HCT116 (cell line): Measurements from ENCODE around the gene GPANK1. TPM values are rescaled to one million over a fixed set of nuclear protein-coding genes. Genes with fewer than 3 reads are reported as not detected.

Experiments
- ATAC-seq: fragments of 200-7000 bp; cut with Tn5 transposase; 2 replicates; pipeline ENCODE4 v1.9.1; 2020; ENCODE audit warnings: mild to moderate bottlenecking, moderate library complexity
- BruUV-seq: library from RNA; stranded (reverse); fragments of 400-500 nt; replicated peaks from 2 replicates; lab custom pipeline; 2021; lab: Mats Ljungman, UMichigan
- CTCF ChIA-PET: fragments of 300-600 bp; sonication (Branson Sonifier 250); formaldehyde crosslinking; loops from one replicate; lab custom pipeline; 2021; ENCODE audit warnings: antibody characterized with exemption; lab: Charles Lee
- POLR2A ChIA-PET: fragments of 300-600, 350-600 bp; sonication (Branson Sonifier 250); formaldehyde crosslinking; loops from one replicate; lab custom pipeline; 2021; ENCODE audit warnings: antibody characterized with exemption; lab: Charles Lee
- RAD21 ChIA-PET, 2 experiments: fragments of 300-600 bp; sonication (Branson Sonifier 250); formaldehyde crosslinking; loops; one replicate each; lab custom pipeline; 2023; ENCODE audit warnings: low total read pairs in 2 of 2; ENCODE audit not compliant: uncharacterized antibody in 2 of 2, unreplicated experiment in 2 of 2, low non-redundant PET in 1 of 2; lab: Charles Lee
- DNase-seq: peaks from one replicate; pipeline ENCODE4 v3.0.0-alpha.2; 2010; ENCODE audit warnings: low read depth, low spot score
- H2AFZ ChIP-seq: fragments of 200-600 bp; shearing (Covaris generic), sonication (generic); 2 replicates; pipeline ENCODE4 v1.6.1; 2017; ENCODE audit warnings: low read depth, mixed run types, mixed read lengths, antibody characterized with exemption, low read length; ENCODE audit not compliant: poor library complexity, severe bottlenecking
- H3K27ac ChIP-seq: 2 replicates; pipeline ENCODE4 v1.5.1; 2012; ENCODE audit warnings: low read depth, low read length
- H3K27me3 ChIP-seq: fragments of 200-600 bp; sonication (generic); 2 replicates; pipeline ENCODE4 v1.6.1; 2016; ENCODE audit warnings: mixed run types, low read length, mixed read lengths; ENCODE audit not compliant: insufficient read depth
- H3K36me3 ChIP-seq, 2 experiments: fragments of 200-500 bp in 1 of 2; fragments of 200-600 bp in 1 of 2; sonication (Bioruptor generic) in 1 of 2; sonication (generic) in 1 of 2; 2 replicates each; pipeline versions ENCODE4 v1.5.1 to v1.6.1; 2014 to 2016; ENCODE audit warnings: low read length in 2 of 2, inconsistent platforms in 1 of 2, mixed read lengths in 1 of 2, mixed run types in 1 of 2; ENCODE audit not compliant: insufficient read depth in 2 of 2, control insufficient read depth in 1 of 2
- H3K4me1 ChIP-seq, 2 experiments: fragments of 200-600 bp in 1 of 2; sonication (generic) in 1 of 2; 2 replicates each; pipeline versions ENCODE4 v1.5.1 to v1.6.1; 2012 to 2017; ENCODE audit warnings: low read length in 2 of 2, inconsistent platforms in 1 of 2, mild to moderate bottlenecking in 1 of 2, mixed read lengths in 1 of 2, mixed run types in 1 of 2, moderate library complexity in 1 of 2; ENCODE audit not compliant: insufficient read depth in 2 of 2, control insufficient read depth in 1 of 2
- H3K4me2 ChIP-seq: fragments of 200-600 bp; sonication (generic); 2 replicates; pipeline ENCODE4 v1.6.1; 2017; ENCODE audit warnings: mixed run types, low read length, mixed read lengths
- H3K4me3 ChIP-seq, 2 experiments: fragments of 200-600 bp in 1 of 2; sonication (generic) in 1 of 2; replicated peaks in 1 of 2; 2 replicates each; pipeline ENCODE4 v1.5.1; 2011 to 2016; ENCODE audit warnings: low read length in 2 of 2, control low read depth in 1 of 2, low read depth in 1 of 2, mild to moderate bottlenecking in 1 of 2, mixed read lengths in 1 of 2, mixed run types in 1 of 2
- H3K79me2 ChIP-seq: fragments of 200-600 bp; sonication (generic); 2 replicates; pipeline ENCODE4 v1.6.1; 2017; ENCODE audit warnings: mild to moderate bottlenecking, mixed run types, low read length, moderate library complexity, mixed read lengths; ENCODE audit not compliant: insufficient read depth
- H3K9ac ChIP-seq: fragments of 200-600 bp; sonication (generic); 2 replicates; pipeline ENCODE4 v1.6.1; 2016; ENCODE audit warnings: low read length, mixed read lengths
- H3K9me2 ChIP-seq: fragments of 200-600 bp; sonication (generic), shearing (Covaris generic); 2 replicates; pipeline ENCODE4 v1.6.1; 2017; ENCODE audit warnings: mixed run types, mild to moderate bottlenecking, moderate library complexity; ENCODE audit not compliant: insufficient read depth
- H3K9me3 ChIP-seq, 2 experiments: fragments of 200-500 bp in 1 of 2; fragments of 200-600 bp in 1 of 2; sonication (Bioruptor generic) in 1 of 2; sonication (generic) in 1 of 2; 2 replicates each; pipeline ENCODE4 v1.6.1; 2014 to 2017; ENCODE audit warnings: low read length in 2 of 2, mixed read lengths in 2 of 2, inconsistent platforms in 1 of 2, low read depth in 1 of 2, mild to moderate bottlenecking in 1 of 2, mixed run types in 1 of 2, moderate library complexity in 1 of 2; ENCODE audit not compliant: control insufficient read depth in 1 of 2, insufficient read depth in 1 of 2
- H4K20me1 ChIP-seq: fragments of 200-600 bp; sonication (generic), shearing (Covaris generic); 2 replicates; pipeline ENCODE4 v1.6.1; 2017; ENCODE audit warnings: mixed run types, mild to moderate bottlenecking, moderate library complexity; ENCODE audit not compliant: insufficient read depth
- CBX3 ChIP-seq: IDR thresholded peaks from 2 replicates; pipeline ENCODE4 v1.6.1; 2012; ENCODE audit warnings: low read depth
- ELF1 ChIP-seq: IDR thresholded peaks from 2 replicates; pipeline ENCODE4 v1.6.1; 2012; ENCODE audit warnings: low read depth, borderline replicate concordance
- EZH2 ChIP-seq: fragments of 200-600 bp; sonication (generic); IDR thresholded peaks from 2 replicates; pipeline ENCODE4 v1.6.1; 2017; ENCODE audit warnings: antibody characterized with exemption, mixed run types
- EZH2phosphoT487 ChIP-seq: fragments of 200-600 bp; IDR thresholded peaks from 2 replicates; pipeline ENCODE4 v1.6.1; 2018; ENCODE audit warnings: antibody characterized with exemption, borderline replicate concordance
- FOSL1 ChIP-seq: IDR thresholded peaks from 2 replicates; pipeline ENCODE4 v1.6.1; 2012; ENCODE audit warnings: low read depth
- MAX ChIP-seq: IDR thresholded peaks from 2 replicates; pipeline ENCODE4 v1.6.1; 2012
- RAD21 ChIP-seq: IDR thresholded peaks from 2 replicates; pipeline ENCODE4 v1.6.1; 2012; ENCODE audit warnings: low read depth, mild to moderate bottlenecking
- YY1 ChIP-seq: IDR thresholded peaks from 2 replicates; pipeline ENCODE4 v1.6.1; 2011; ENCODE audit warnings: low read length, low read depth, moderate library complexity, mild to moderate bottlenecking; ENCODE audit not compliant: insufficient replicate concordance; ENCODE audit errors: extremely low read depth
- ZFX ChIP-seq: fragments of 450-650 bp; IDR thresholded peaks from 2 replicates; pipeline ENCODE4 v1.6.1; 2017
- ZNF274 ChIP-seq: fragments of 200-500 bp; sonication (Bioruptor generic); IDR thresholded peaks from 2 replicates; pipeline ENCODE4 v1.6.1; 2014; ENCODE audit warnings: mild to moderate bottlenecking, low read depth, low read length, inconsistent platforms
- intact Hi-C: fragments of 100-400 bp; cut with micrococcal nuclease; formaldehyde crosslinking; loops from 2 replicates; pipeline ENCODE4 v1.10.0; 2022
- total RNA-seq: library from RNA; stranded (reverse); gene quantifications from one replicate; pipeline ENCODE4 v1.2.1, GENCODE V29; 2021; ENCODE audit not compliant: unreplicated experiment
- TF ChIP-seq, protein P1 (sequence below): IDR thresholded peaks from 2 replicates; pipeline ENCODE4 v1.6.1; 2012; ENCODE audit warnings: low read depth
- TF ChIP-seq, protein P2 (sequence below): IDR thresholded peaks from 2 replicates; pipeline ENCODE4 v1.6.1; 2012
- TF ChIP-seq, protein P3 (sequence below): IDR thresholded peaks from 2 replicates; pipeline ENCODE4 v1.6.1; 2011; ENCODE audit warnings: mild to moderate bottlenecking, low read length, moderate library complexity; ENCODE audit not compliant: insufficient replicate concordance; ENCODE audit errors: extremely low read depth

GPANK1 gene
- total RNA-seq, 1 experiment from 2014 or later = 14.8 TPM

DNA sequence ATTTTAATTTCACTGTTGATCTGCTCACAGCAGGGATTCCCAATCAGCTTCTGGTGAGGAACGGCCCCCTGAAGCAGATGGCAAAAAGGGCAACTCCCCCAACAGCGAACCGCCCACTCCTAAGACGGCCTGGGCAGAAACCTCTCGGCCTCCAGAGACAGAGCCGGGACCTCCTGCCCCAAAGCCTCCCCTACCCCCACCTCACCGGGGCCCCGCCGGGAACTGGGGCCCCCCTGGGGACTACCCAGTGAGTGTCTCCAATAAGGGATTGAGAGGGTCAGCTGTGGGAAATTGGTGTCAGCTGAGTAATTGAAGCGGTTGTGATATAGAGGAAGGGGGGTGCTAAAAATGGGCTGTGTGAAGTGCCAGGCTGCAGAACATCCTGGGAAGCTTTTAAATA is 37.8 kb downstream of the GPANK1 start:
- H3K9me3 ChIP-seq = no peaks in the 10 kb centered on the region
- no peak overlapping the region for H3K4me3 ChIP-seq
- TF ChIP-seq ZFX = no peak
- TF ChIP-seq YY1 = no peak
- TF ChIP-seq FOSL1 = no peak
- TF ChIP-seq ZNF274 = no peak
- no peak for TF ChIP-seq MAX
- no peak for TF ChIP-seq ELF1
- TF ChIP-seq, protein P1, sequence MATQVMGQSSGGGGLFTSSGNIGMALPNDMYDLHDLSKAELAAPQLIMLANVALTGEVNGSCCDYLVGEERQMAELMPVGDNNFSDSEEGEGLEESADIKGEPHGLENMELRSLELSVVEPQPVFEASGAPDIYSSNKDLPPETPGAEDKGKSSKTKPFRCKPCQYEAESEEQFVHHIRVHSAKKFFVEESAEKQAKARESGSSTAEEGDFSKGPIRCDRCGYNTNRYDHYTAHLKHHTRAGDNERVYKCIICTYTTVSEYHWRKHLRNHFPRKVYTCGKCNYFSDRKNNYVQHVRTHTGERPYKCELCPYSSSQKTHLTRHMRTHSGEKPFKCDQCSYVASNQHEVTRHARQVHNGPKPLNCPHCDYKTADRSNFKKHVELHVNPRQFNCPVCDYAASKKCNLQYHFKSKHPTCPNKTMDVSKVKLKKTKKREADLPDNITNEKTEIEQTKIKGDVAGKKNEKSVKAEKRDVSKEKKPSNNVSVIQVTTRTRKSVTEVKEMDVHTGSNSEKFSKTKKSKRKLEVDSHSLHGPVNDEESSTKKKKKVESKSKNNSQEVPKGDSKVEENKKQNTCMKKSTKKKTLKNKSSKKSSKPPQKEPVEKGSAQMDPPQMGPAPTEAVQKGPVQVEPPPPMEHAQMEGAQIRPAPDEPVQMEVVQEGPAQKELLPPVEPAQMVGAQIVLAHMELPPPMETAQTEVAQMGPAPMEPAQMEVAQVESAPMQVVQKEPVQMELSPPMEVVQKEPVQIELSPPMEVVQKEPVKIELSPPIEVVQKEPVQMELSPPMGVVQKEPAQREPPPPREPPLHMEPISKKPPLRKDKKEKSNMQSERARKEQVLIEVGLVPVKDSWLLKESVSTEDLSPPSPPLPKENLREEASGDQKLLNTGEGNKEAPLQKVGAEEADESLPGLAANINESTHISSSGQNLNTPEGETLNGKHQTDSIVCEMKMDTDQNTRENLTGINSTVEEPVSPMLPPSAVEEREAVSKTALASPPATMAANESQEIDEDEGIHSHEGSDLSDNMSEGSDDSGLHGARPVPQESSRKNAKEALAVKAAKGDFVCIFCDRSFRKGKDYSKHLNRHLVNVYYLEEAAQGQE = no peak
- no peak for TF ChIP-seq CBX3
- TF ChIP-seq, protein P2, sequence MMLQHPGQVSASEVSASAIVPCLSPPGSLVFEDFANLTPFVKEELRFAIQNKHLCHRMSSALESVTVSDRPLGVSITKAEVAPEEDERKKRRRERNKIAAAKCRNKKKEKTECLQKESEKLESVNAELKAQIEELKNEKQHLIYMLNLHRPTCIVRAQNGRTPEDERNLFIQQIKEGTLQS = no peak
- TF ChIP-seq, protein P3, sequence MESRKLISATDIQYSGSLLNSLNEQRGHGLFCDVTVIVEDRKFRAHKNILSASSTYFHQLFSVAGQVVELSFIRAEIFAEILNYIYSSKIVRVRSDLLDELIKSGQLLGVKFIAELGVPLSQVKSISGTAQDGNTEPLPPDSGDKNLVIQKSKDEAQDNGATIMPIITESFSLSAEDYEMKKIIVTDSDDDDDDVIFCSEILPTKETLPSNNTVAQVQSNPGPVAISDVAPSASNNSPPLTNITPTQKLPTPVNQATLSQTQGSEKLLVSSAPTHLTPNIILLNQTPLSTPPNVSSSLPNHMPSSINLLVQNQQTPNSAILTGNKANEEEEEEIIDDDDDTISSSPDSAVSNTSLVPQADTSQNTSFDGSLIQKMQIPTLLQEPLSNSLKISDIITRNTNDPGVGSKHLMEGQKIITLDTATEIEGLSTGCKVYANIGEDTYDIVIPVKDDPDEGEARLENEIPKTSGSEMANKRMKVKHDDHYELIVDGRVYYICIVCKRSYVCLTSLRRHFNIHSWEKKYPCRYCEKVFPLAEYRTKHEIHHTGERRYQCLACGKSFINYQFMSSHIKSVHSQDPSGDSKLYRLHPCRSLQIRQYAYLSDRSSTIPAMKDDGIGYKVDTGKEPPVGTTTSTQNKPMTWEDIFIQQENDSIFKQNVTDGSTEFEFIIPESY = no peak
- TF ChIP-seq RAD21 = no peak
- TF ChIP-seq EZH2 = no peak
- TF ChIP-seq EZH2phosphoT487 = no peak
- peaks cover 6 to 7% of the 10 kb centered on the region in 2 experiments; a peak in 3 of 4 replicates for H3K4me1 ChIP-seq
- H4K20me1 ChIP-seq = no peaks in the 10 kb centered on the region
- no peak overlapping the region for H2AFZ ChIP-seq
- ATAC-seq (no peak), DNase-seq (no peak)
- no peaks in the 10 kb centered on the region for H3K27me3 ChIP-seq
- H3K27ac ChIP-seq = no peak overlapping the region
- peaks cover 54 to 97% of the 10 kb centered on the region in 2 experiments for H3K36me3 ChIP-seq
- H3K4me2 ChIP-seq = no peak overlapping the region
- ChIA-PET POLR2A (no interaction called here), CTCF (no interaction called here), RAD21 (no interaction called here)
- intact Hi-C loops = no loop called here
- BruUV-seq = no TSS peak
- no peak overlapping the region for H3K9ac ChIP-seq
- peaks cover 90% of the 10 kb centered on the region for H3K79me2 ChIP-seq
- H3K9me2 ChIP-seq = no peaks in the 10 kb centered on the region
